Activated CD4-positive, alpha-beta T cell treated with anti-CD3 and anti-CD28 coated beads, Interleukin-2, amount 50 U/mL, for 16 hours (primary cell): ENCODE measurements around the gene NTN1.

ENCODE experiments used
- DNase-seq: peaks from one replicate; pipeline ENCODE4 v3.0.0-alpha.2; 2020

Gene NTN1

GRCh38 chr17:9220398-9221146 is 199.3 kb downstream of the NTN1 start:
- DNase-seq = no peak

GRCh38 chr17:9221147-9221921 is 200.0 kb downstream of the NTN1 start:
- DNase-seq = no peak

GRCh38 chr17:9221922-9222180 is 200.5 kb downstream of the NTN1 start:
- no peak for DNase-seq

- no peak for DNase-seq
Measured at GRCh38 chr17:9223531-9223930, 202.2 kb downstream of the NTN1 start.

- DNase-seq = no peak
Measured at GRCh38 chr17:9224485-9224884, 203.2 kb downstream of the NTN1 start.

- no peak for DNase-seq
Measured at GRCh38 chr17:9225305-9226101, 204.2 kb downstream of the NTN1 start.

- DNase-seq = no peak
Measured at GRCh38 chr17:9226130-9226793, 205.0 kb downstream of the NTN1 start.

- DNase-seq = no peak
Measured at GRCh38 chr17:9226794-9227135, 205.5 kb downstream of the NTN1 start.

GRCh38 chr17:9227819-9228407 is 206.6 kb downstream of the NTN1 start:
- DNase-seq = no peak

GRCh38 chr17:9228408-9229159 is 207.3 kb downstream of the NTN1 start:
- peak; percentile 31 for DNase-seq

GRCh38 chr17:9229160-9229825 is 208.0 kb downstream of the NTN1 start:
- DNase-seq = no peak

- no peak for DNase-seq
Measured at GRCh38 chr17:9229826-9230201, 208.5 kb downstream of the NTN1 start.

- DNase-seq = no peak
Measured at GRCh38 chr17:9230346-9230745, 209.0 kb downstream of the NTN1 start.

- DNase-seq = no peak
Measured at GRCh38 chr17:9230861-9231260, 209.6 kb downstream of the NTN1 start.

- DNase-seq = no peak
Measured at GRCh38 chr17:9231449-9232154, 210.3 kb downstream of the NTN1 start.

GRCh38 chr17:9232155-9232475 is 210.8 kb downstream of the NTN1 start:
- no peak for DNase-seq

GRCh38 chr17:9232591-9233270 is 211.4 kb downstream of the NTN1 start:
- DNase-seq = no peak

GRCh38 chr17:9233271-9233599 is 211.9 kb downstream of the NTN1 start:
- DNase-seq = no peak

- no peak for DNase-seq
Measured at GRCh38 chr17:9233761-9234160, 212.5 kb downstream of the NTN1 start.

GRCh38 chr17:9234389-9234945 is 213.2 kb downstream of the NTN1 start:
- DNase-seq = no peak
